Astrocyte (in vitro differentiated cells and primary cell): Measurements from ENCODE around the gene SYNGR2.
"Not testable (repeated sequence)": the region's sequence is repeated elsewhere in the genome, so short reads cannot be mapped to it uniquely, and the experiment has no call there.

Source experiments
- EZH2 ChIP-seq: IDR thresholded peaks from 2 replicates; pipeline ENCODE4 v1.6.1; 2012; ENCODE audit warnings: mild to moderate bottlenecking, low read length, inconsistent platforms; ENCODE audit not compliant: insufficient read depth
- TF ChIP-seq, protein P1 (sequence below): IDR thresholded peaks from 2 replicates; pipeline ENCODE4 v1.5.1; 2011; ENCODE audit warnings: low read depth, mild to moderate bottlenecking, inconsistent platforms, low read length, moderate library complexity; ENCODE audit not compliant: insufficient read depth

DNA sequence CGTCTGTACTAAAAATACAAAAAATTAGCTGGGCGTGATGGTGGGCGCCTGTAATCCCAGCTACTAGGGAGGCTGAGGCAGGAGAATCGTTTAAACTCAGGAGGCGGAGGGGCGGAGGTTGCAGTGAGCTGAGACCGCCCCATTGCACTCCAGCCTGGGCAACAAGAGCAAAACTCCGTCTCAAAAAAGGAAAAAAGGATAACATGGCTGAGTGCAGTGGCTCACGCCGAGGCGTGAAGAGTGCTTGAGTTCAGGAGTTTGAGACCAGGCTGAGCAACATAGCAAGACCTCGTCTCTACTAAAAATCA, 28.6 kb upstream of the SYNGR2 start:
- TF ChIP-seq EZH2, result not testable (repeated sequence)
- TF ChIP-seq, protein P1, sequence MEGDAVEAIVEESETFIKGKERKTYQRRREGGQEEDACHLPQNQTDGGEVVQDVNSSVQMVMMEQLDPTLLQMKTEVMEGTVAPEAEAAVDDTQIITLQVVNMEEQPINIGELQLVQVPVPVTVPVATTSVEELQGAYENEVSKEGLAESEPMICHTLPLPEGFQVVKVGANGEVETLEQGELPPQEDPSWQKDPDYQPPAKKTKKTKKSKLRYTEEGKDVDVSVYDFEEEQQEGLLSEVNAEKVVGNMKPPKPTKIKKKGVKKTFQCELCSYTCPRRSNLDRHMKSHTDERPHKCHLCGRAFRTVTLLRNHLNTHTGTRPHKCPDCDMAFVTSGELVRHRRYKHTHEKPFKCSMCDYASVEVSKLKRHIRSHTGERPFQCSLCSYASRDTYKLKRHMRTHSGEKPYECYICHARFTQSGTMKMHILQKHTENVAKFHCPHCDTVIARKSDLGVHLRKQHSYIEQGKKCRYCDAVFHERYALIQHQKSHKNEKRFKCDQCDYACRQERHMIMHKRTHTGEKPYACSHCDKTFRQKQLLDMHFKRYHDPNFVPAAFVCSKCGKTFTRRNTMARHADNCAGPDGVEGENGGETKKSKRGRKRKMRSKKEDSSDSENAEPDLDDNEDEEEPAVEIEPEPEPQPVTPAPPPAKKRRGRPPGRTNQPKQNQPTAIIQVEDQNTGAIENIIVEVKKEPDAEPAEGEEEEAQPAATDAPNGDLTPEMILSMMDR, result not testable (repeated sequence)
